ENCODE results near the gene JMY. TPM values are rescaled to one million over a fixed set of nuclear protein-coding genes. Genes with fewer than 3 reads are reported as not detected.

JMY gene
- total and polyA plus RNA-seq, 2 of the 8 experiments (the other 6 are each of a cell fraction or from before 2014, with no cell fraction given), result 2.8 to 13.9 TPM

DNA sequence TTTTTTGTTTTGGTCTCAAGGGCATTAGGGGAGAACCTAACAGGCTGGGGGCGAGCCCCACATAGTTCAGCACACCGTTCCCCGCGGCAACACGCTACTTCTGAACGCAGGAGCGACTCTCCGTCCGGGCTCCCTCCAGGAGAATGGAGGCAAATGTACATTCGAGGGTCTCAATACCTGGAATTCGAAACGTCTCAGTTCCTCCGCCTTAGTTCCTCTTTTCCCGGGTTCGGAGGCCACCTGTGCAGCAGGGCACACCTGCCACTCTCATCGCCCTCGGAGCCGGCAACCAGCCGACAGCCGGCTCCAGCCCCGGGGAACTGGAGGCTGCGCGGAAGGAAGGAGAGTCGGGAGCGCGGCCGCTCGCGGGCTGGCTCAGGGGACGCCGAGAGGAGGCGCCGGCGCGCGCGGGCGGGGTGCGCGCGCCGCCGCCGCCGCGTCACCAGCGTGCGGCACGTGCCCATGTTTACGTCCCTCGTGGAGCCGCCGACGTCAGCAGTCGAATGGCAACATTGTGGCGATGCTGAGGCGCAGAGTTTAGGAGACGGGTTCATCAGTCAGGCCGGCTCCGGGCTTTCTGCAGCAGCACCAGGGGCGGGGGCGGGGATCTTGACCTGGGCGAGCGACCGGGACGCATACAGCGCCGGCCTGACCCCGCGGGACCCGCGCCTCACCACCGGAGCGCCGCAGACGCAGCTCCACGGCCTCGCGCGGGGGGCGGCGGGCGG lies at the start of gene JMY (continued):
- TF ChIP-seq, protein P1, sequence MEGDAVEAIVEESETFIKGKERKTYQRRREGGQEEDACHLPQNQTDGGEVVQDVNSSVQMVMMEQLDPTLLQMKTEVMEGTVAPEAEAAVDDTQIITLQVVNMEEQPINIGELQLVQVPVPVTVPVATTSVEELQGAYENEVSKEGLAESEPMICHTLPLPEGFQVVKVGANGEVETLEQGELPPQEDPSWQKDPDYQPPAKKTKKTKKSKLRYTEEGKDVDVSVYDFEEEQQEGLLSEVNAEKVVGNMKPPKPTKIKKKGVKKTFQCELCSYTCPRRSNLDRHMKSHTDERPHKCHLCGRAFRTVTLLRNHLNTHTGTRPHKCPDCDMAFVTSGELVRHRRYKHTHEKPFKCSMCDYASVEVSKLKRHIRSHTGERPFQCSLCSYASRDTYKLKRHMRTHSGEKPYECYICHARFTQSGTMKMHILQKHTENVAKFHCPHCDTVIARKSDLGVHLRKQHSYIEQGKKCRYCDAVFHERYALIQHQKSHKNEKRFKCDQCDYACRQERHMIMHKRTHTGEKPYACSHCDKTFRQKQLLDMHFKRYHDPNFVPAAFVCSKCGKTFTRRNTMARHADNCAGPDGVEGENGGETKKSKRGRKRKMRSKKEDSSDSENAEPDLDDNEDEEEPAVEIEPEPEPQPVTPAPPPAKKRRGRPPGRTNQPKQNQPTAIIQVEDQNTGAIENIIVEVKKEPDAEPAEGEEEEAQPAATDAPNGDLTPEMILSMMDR (IDR thresholded peaks at IDR 0.05; ENCODE audit: control extremely low read depth in 1 of 3, insufficient read depth in 1 of 3, low read depth in 1 of 3, low read length in 3 of 3), result no peak
- TF ChIP-seq, protein P2, sequence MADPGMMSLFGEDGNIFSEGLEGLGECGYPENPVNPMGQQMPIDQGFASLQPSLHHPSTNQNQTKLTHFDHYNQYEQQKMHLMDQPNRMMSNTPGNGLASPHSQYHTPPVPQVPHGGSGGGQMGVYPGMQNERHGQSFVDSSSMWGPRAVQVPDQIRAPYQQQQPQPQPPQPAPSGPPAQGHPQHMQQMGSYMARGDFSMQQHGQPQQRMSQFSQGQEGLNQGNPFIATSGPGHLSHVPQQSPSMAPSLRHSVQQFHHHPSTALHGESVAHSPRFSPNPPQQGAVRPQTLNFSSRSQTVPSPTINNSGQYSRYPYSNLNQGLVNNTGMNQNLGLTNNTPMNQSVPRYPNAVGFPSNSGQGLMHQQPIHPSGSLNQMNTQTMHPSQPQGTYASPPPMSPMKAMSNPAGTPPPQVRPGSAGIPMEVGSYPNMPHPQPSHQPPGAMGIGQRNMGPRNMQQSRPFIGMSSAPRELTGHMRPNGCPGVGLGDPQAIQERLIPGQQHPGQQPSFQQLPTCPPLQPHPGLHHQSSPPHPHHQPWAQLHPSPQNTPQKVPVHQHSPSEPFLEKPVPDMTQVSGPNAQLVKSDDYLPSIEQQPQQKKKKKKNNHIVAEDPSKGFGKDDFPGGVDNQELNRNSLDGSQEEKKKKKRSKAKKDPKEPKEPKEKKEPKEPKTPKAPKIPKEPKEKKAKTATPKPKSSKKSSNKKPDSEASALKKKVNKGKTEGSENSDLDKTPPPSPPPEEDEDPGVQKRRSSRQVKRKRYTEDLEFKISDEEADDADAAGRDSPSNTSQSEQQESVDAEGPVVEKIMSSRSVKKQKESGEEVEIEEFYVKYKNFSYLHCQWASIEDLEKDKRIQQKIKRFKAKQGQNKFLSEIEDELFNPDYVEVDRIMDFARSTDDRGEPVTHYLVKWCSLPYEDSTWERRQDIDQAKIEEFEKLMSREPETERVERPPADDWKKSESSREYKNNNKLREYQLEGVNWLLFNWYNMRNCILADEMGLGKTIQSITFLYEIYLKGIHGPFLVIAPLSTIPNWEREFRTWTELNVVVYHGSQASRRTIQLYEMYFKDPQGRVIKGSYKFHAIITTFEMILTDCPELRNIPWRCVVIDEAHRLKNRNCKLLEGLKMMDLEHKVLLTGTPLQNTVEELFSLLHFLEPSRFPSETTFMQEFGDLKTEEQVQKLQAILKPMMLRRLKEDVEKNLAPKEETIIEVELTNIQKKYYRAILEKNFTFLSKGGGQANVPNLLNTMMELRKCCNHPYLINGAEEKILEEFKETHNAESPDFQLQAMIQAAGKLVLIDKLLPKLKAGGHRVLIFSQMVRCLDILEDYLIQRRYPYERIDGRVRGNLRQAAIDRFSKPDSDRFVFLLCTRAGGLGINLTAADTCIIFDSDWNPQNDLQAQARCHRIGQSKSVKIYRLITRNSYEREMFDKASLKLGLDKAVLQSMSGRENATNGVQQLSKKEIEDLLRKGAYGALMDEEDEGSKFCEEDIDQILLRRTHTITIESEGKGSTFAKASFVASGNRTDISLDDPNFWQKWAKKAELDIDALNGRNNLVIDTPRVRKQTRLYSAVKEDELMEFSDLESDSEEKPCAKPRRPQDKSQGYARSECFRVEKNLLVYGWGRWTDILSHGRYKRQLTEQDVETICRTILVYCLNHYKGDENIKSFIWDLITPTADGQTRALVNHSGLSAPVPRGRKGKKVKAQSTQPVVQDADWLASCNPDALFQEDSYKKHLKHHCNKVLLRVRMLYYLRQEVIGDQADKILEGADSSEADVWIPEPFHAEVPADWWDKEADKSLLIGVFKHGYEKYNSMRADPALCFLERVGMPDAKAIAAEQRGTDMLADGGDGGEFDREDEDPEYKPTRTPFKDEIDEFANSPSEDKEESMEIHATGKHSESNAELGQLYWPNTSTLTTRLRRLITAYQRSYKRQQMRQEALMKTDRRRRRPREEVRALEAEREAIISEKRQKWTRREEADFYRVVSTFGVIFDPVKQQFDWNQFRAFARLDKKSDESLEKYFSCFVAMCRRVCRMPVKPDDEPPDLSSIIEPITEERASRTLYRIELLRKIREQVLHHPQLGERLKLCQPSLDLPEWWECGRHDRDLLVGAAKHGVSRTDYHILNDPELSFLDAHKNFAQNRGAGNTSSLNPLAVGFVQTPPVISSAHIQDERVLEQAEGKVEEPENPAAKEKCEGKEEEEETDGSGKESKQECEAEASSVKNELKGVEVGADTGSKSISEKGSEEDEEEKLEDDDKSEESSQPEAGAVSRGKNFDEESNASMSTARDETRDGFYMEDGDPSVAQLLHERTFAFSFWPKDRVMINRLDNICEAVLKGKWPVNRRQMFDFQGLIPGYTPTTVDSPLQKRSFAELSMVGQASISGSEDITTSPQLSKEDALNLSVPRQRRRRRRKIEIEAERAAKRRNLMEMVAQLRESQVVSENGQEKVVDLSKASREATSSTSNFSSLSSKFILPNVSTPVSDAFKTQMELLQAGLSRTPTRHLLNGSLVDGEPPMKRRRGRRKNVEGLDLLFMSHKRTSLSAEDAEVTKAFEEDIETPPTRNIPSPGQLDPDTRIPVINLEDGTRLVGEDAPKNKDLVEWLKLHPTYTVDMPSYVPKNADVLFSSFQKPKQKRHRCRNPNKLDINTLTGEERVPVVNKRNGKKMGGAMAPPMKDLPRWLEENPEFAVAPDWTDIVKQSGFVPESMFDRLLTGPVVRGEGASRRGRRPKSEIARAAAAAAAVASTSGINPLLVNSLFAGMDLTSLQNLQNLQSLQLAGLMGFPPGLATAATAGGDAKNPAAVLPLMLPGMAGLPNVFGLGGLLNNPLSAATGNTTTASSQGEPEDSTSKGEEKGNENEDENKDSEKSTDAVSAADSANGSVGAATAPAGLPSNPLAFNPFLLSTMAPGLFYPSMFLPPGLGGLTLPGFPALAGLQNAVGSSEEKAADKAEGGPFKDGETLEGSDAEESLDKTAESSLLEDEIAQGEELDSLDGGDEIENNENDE (IDR thresholded peaks at IDR 0.05; ENCODE audit: insufficient replicate concordance, low read length), result no peak
- TF ChIP-seq GABPA (IDR thresholded peaks at IDR 0.05; ENCODE audit: borderline replicate concordance, insufficient read depth, low read length) (no peak), SP4 (IDR thresholded peaks at IDR 0.05; ENCODE audit: low read length) (no peak), JUN (IDR thresholded peaks at IDR 0.05; ENCODE audit: low read depth, low read length) (no peak), SP2 (IDR thresholded peaks at IDR 0.05; ENCODE audit: low read length) (no peak), CHD2 (IDR thresholded peaks at IDR 0.05; ENCODE audit: low read length) (no peak)
- TF ChIP-seq, protein P3, sequence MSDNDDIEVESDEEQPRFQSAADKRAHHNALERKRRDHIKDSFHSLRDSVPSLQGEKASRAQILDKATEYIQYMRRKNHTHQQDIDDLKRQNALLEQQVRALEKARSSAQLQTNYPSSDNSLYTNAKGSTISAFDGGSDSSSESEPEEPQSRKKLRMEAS (IDR thresholded peaks at IDR 0.05), result peak; percentile 98
